K562 (cell line): ENCODE measurements around the gene CHMP1A. TPM values are rescaled to one million over a fixed set of nuclear protein-coding genes. Genes with fewer than 3 reads are reported as not detected.

Source experiments
- CBFA2T2 ChIP-seq: fragments of 450-650 bp; conservative IDR thresholded peaks from 2 replicates; pipeline ENCODE4 v1.6.1; 2017; ENCODE audit warnings: mild to moderate bottlenecking
- EP300 ChIP-seq: IDR thresholded peaks from 2 replicates; pipeline ENCODE4 v1.6.1; 2012; ENCODE audit warnings: low read length, improper control_type of control experiment
- POLR3A ChIP-seq: IDR thresholded peaks from 2 replicates; pipeline ENCODE4 v1.6.1; 2011; ENCODE audit warnings: borderline replicate concordance, mild to moderate bottlenecking, moderate library complexity; ENCODE audit not compliant: insufficient read length, insufficient read depth; ENCODE audit errors: extremely low read depth
- TRIM24 ChIP-seq, 2 experiments: fragments of 450-650 bp; IDR thresholded peaks; 2 replicates each; pipeline ENCODE4 v1.6.1; 2016
- polyA plus RNA-seq, 8 experiments: library from polyadenylated mRNA; depleted of rRNA in 4 of 8; stranded (reverse) in 5 of 8; unstranded in 3 of 8; fragments of >200 nt; fragmentation: Nextera tagmentation in 2 of 8; fragmentation: Illumina TruSeq in 1 of 8; extraction: Ambion mirVana in 2 of 8; extraction: Trizol in 1 of 8; gene quantifications; 2 replicates each; pipeline versions ENCODE4 v1.2.1 to v1.2.3, GENCODE V29; 2011 to 2014; ENCODE audit warnings: inconsistent platforms in 1 of 8, missing spikeins in 1 of 8
- total RNA-seq, 7 experiments: library from RNA; depleted of rRNA in 6 of 7; stranded (reverse); fragments of >200 nt in 6 of 7; fragmentation: Illumina TruSeq in 2 of 7; extraction: Trizol in 2 of 7; gene quantifications; 2 replicates each; pipeline versions ENCODE4 v1.2.1 to v1.2.3, GENCODE V29; 2011 to 2021; ENCODE audit warnings: low replicate concordance in 1 of 7
- TF ChIP-seq, protein P1 (sequence below): sonication (generic); formaldehyde crosslinking; IDR thresholded peaks from 2 replicates; pipeline ENCODE4 v1.8.0; 2023; ENCODE audit warnings: missing genetic modification reagents, mild to moderate bottlenecking, borderline replicate concordance
- TF ChIP-seq, protein P2 (sequence below): fragments of 450-650 bp; formaldehyde crosslinking; IDR thresholded peaks from 2 replicates; pipeline ENCODE4 v1.4.0; 2020; ENCODE audit warnings: mild to moderate bottlenecking, mixed read lengths
- TF ChIP-seq, protein P3 (sequence below): fragments of 250-450 bp; sonication (Bioruptor Pico); IDR thresholded peaks from 2 replicates; pipeline ENCODE4 v1.4.0; 2020
- TF ChIP-seq, protein P4 (sequence below): fragments of 250-450 bp; sonication (Bioruptor Pico); IDR thresholded peaks from 2 replicates; pipeline ENCODE4 v1.8.0; 2021; ENCODE audit warnings: moderate library complexity, mild to moderate bottlenecking, inconsistent platforms
- TF ChIP-seq, protein P5 (sequence below), 2 experiments: IDR thresholded peaks; 2 replicates each; pipeline ENCODE4 v1.6.1; 2011; ENCODE audit warnings: borderline replicate concordance in 1 of 2, control low read depth in 1 of 2, low read depth in 1 of 2, low read length in 1 of 2, mild to moderate bottlenecking in 1 of 2, mixed read lengths in 1 of 2, moderate library complexity in 1 of 2; ENCODE audit not compliant: insufficient read depth in 1 of 2, insufficient read length in 1 of 2, poor library complexity in 1 of 2, severe bottlenecking in 1 of 2; ENCODE audit errors: extremely low read depth in 1 of 2

Gene CHMP1A
- total and polyA plus RNA-seq, 9 of the 15 experiments (the other 6 are each of a cell fraction or from before 2014, with no cell fraction given), result 0.83 to 79.9 (median 45.2) TPM

DNA sequence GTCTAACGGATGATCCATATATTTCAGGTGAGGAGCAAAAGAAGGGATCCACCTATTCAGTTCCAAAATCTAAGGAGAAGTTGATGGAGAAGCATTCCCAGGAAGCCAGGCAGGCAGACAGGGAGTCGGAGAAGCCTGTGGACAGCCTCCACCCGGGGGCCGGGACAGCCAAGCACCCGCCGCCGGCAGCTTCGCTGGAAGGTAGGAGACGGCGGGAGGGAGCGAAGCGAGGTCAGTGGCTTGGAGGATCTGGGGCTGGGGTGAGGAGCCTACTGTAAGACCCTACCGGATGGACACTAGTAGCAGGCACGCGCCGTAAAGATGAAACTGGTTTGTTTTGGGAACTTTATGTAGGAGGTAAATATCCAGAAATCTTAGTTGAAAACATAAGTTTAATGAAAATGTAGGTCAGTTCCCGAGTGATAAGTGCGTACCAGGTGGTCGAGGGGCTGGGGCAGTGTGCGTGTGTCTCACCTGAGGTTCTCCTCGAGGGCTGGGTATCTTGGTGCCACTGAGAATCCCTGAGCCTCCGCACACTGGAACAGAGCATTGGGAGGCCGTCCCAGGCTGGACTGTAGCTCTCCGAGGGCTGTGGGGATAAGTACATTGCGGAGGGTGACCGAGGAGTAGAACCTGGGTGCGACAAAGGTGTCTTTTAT is 842 bp upstream of the CHMP1A start (continued):
- TF ChIP-seq, protein P1, sequence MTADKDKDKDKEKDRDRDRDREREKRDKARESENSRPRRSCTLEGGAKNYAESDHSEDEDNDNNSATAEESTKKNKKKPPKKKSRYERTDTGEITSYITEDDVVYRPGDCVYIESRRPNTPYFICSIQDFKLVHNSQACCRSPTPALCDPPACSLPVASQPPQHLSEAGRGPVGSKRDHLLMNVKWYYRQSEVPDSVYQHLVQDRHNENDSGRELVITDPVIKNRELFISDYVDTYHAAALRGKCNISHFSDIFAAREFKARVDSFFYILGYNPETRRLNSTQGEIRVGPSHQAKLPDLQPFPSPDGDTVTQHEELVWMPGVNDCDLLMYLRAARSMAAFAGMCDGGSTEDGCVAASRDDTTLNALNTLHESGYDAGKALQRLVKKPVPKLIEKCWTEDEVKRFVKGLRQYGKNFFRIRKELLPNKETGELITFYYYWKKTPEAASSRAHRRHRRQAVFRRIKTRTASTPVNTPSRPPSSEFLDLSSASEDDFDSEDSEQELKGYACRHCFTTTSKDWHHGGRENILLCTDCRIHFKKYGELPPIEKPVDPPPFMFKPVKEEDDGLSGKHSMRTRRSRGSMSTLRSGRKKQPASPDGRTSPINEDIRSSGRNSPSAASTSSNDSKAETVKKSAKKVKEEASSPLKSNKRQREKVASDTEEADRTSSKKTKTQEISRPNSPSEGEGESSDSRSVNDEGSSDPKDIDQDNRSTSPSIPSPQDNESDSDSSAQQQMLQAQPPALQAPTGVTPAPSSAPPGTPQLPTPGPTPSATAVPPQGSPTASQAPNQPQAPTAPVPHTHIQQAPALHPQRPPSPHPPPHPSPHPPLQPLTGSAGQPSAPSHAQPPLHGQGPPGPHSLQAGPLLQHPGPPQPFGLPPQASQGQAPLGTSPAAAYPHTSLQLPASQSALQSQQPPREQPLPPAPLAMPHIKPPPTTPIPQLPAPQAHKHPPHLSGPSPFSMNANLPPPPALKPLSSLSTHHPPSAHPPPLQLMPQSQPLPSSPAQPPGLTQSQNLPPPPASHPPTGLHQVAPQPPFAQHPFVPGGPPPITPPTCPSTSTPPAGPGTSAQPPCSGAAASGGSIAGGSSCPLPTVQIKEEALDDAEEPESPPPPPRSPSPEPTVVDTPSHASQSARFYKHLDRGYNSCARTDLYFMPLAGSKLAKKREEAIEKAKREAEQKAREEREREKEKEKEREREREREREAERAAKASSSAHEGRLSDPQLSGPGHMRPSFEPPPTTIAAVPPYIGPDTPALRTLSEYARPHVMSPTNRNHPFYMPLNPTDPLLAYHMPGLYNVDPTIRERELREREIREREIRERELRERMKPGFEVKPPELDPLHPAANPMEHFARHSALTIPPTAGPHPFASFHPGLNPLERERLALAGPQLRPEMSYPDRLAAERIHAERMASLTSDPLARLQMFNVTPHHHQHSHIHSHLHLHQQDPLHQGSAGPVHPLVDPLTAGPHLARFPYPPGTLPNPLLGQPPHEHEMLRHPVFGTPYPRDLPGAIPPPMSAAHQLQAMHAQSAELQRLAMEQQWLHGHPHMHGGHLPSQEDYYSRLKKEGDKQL (CRISPR knock-in tag), result no peak
- TF ChIP-seq, protein P2, sequence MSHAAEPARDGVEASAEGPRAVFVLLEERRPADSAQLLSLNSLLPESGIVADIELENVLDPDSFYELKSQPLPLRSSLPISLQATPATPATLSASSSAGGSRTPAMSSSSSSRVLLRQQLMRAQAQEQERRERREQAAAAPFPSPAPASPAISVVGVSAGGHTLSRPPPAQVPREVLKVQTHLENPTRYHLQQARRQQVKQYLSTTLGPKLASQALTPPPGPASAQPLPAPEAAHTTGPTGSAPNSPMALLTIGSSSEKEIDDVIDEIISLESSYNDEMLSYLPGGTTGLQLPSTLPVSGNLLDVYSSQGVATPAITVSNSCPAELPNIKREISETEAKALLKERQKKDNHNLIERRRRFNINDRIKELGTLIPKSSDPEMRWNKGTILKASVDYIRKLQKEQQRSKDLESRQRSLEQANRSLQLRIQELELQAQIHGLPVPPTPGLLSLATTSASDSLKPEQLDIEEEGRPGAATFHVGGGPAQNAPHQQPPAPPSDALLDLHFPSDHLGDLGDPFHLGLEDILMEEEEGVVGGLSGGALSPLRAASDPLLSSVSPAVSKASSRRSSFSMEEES, result 0 out of 2 replicates have a peak, but pooled peaks have one; percentile 13
- TF ChIP-seq, protein P3, sequence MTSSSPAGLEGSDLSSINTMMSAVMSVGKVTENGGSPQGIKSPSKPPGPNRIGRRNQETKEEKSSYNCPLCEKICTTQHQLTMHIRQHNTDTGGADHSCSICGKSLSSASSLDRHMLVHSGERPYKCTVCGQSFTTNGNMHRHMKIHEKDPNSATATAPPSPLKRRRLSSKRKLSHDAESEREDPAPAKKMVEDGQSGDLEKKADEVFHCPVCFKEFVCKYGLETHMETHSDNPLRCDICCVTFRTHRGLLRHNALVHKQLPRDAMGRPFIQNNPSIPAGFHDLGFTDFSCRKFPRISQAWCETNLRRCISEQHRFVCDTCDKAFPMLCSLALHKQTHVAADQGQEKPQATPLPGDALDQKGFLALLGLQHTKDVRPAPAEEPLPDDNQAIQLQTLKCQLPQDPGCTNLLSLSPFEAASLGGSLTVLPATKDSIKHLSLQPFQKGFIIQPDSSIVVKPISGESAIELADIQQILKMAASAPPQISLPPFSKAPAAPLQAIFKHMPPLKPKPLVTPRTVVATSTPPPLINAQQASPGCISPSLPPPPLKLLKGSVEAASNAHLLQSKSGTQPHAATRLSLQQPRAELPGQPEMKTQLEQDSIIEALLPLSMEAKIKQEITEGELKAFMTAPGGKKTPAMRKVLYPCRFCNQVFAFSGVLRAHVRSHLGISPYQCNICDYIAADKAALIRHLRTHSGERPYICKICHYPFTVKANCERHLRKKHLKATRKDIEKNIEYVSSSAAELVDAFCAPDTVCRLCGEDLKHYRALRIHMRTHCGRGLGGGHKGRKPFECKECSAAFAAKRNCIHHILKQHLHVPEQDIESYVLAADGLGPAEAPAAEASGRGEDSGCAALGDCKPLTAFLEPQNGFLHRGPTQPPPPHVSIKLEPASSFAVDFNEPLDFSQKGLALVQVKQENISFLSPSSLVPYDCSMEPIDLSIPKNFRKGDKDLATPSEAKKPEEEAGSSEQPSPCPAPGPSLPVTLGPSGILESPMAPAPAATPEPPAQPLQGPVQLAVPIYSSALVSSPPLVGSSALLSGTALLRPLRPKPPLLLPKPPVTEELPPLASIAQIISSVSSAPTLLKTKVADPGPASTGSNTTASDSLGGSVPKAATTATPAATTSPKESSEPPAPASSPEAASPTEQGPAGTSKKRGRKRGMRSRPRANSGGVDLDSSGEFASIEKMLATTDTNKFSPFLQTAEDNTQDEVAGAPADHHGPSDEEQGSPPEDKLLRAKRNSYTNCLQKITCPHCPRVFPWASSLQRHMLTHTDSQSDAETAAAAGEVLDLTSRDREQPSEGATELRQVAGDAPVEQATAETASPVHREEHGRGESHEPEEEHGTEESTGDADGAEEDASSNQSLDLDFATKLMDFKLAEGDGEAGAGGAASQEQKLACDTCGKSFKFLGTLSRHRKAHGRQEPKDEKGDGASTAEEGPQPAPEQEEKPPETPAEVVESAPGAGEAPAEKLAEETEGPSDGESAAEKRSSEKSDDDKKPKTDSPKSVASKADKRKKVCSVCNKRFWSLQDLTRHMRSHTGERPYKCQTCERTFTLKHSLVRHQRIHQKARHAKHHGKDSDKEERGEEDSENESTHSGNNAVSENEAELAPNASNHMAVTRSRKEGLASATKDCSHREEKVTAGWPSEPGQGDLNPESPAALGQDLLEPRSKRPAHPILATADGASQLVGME (CRISPR knock-in tag), result 0 out of 2 replicates have a peak, but pooled peaks have one; percentile 26
- no peak for TF ChIP-seq POLR3A
- TF ChIP-seq, protein P4, sequence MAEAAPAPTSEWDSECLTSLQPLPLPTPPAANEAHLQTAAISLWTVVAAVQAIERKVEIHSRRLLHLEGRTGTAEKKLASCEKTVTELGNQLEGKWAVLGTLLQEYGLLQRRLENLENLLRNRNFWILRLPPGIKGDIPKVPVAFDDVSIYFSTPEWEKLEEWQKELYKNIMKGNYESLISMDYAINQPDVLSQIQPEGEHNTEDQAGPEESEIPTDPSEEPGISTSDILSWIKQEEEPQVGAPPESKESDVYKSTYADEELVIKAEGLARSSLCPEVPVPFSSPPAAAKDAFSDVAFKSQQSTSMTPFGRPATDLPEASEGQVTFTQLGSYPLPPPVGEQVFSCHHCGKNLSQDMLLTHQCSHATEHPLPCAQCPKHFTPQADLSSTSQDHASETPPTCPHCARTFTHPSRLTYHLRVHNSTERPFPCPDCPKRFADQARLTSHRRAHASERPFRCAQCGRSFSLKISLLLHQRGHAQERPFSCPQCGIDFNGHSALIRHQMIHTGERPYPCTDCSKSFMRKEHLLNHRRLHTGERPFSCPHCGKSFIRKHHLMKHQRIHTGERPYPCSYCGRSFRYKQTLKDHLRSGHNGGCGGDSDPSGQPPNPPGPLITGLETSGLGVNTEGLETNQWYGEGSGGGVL (CRISPR knock-in tag), result no peak
- peak in 1 of 2 experiments; percentile 18; a peak in 1 of 4 replicates for TF ChIP-seq TRIM24 (IDR thresholded peaks at IDR 0.05)
- TF ChIP-seq CBFA2T2, result no peak
- TF ChIP-seq EP300, result no peak
- TF ChIP-seq, protein P5, sequence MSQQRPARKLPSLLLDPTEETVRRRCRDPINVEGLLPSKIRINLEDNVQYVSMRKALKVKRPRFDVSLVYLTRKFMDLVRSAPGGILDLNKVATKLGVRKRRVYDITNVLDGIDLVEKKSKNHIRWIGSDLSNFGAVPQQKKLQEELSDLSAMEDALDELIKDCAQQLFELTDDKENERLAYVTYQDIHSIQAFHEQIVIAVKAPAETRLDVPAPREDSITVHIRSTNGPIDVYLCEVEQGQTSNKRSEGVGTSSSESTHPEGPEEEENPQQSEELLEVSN (IDR thresholded peaks at IDR 0.05; ENCODE audit: borderline replicate concordance in 1 of 2, extremely low read depth in 1 of 2, insufficient read depth in 1 of 2, insufficient read length in 1 of 2, low read depth in 1 of 2, low read length in 1 of 2, poor library complexity in 1 of 2, severe bottlenecking in 1 of 2), result peak in 1 of 2 experiments; percentile 52
